ENCODE results near the gene GRIK5. TPM values are rescaled to one million over a fixed set of nuclear protein-coding genes. Genes with fewer than 3 reads are reported as not detected.
A peak's percentile ranks its signal among the peaks of the same experiment; 100 is the strongest.

GRIK5 gene
- total RNA-seq, 1 experiment from 2014 or later = 0.61 TPM

- Mint-ChIP-seq H3K27ac (ENCODE audit: unreplicated experiment) (peak overlapping the region; percentile 1), H3K9me3 (ENCODE audit: low read depth, unreplicated experiment) (no peaks in the 10 kb centered on the region), H3K4me3 (ENCODE audit: low read depth, unreplicated experiment) (peak overlapping the region; percentile 15), H3K27me3 (ENCODE audit: unreplicated experiment) (peaks cover 96% of the 10 kb centered on the region), H3K4me1 (ENCODE audit: low read depth, unreplicated experiment) (peaks cover 20% of the 10 kb centered on the region), H3K36me3 (ENCODE audit: insufficient read depth, unreplicated experiment) (peaks cover 8% of the 10 kb centered on the region)
- TF ChIP-seq, protein P1, sequence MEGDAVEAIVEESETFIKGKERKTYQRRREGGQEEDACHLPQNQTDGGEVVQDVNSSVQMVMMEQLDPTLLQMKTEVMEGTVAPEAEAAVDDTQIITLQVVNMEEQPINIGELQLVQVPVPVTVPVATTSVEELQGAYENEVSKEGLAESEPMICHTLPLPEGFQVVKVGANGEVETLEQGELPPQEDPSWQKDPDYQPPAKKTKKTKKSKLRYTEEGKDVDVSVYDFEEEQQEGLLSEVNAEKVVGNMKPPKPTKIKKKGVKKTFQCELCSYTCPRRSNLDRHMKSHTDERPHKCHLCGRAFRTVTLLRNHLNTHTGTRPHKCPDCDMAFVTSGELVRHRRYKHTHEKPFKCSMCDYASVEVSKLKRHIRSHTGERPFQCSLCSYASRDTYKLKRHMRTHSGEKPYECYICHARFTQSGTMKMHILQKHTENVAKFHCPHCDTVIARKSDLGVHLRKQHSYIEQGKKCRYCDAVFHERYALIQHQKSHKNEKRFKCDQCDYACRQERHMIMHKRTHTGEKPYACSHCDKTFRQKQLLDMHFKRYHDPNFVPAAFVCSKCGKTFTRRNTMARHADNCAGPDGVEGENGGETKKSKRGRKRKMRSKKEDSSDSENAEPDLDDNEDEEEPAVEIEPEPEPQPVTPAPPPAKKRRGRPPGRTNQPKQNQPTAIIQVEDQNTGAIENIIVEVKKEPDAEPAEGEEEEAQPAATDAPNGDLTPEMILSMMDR (IDR thresholded peaks at IDR 0.05; ENCODE audit: unreplicated experiment) = no peak
- intact Hi-C loops (cut with micrococcal nuclease; ENCODE audit: unreplicated experiment) = loop anchor here (5.0 to 10.0 kb wide), 2 partner anchors 33 to 96 kb away; no protein-coding TSS in a partner anchor
- BruUV-seq (replicated peaks) = no TSS peak
- peak; percentile 18 for DNase-seq
- CTCF ChIA-PET = no interaction called here
Measured at GRCh38 chr19:41999071-41999877, 70.7 kb downstream of the GRIK5 start.

DNA sequence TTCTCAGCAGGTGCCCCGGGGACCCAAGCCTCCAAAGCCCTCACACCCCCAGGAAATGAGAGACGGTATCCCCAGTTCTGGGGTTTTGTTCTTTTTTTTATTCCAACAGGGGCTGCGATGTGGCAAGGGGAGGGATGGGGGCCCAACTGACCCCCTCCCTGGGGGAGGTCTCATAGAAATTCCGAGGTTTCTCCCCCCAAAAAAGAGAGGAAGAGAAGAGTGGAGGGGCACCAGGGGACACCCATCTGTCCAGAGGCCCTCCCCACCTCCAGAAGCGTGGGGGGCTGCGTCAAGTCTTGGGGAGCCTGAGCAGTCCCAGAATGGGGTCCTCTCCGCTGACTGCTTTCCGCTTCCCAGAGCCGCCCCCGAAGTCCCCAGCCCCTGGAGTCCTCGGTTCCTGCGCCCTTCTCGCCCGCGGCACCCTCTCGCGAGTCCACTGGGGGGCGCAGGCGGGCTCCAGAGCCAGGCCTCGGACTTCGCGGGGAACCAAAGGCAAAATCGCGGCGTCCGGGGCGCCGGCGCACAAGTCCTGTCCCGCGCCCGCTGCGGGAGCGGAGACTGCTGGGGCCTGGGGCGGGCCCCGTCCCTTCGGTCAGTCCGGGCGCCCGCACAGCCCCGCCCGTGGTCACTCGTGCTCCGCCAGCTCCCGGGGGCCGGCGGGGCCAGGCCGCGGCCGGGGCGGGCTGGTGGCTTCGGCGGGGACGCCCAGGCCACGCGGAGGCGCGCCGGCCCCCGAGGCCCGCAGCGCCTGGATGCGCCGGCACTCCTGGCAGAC lies 71.6 kb downstream of the GRIK5 start:
- peaks cover 88% of the 10 kb centered on the region for H3K27me3 Mint-ChIP-seq (ENCODE audit: unreplicated experiment)
- H3K4me1 Mint-ChIP-seq (ENCODE audit: low read depth, unreplicated experiment) = peaks cover 20% of the 10 kb centered on the region
- no TSS peak for BruUV-seq (replicated peaks)
- no peak overlapping the region for H3K4me3 Mint-ChIP-seq (ENCODE audit: low read depth, unreplicated experiment)
- TF ChIP-seq, protein P1 (IDR thresholded peaks at IDR 0.05; ENCODE audit: unreplicated experiment) = peak; percentile 82
- peaks cover 8% of the 10 kb centered on the region for H3K36me3 Mint-ChIP-seq (ENCODE audit: insufficient read depth, unreplicated experiment)
- no peak overlapping the region for H3K27ac Mint-ChIP-seq (ENCODE audit: unreplicated experiment)
- CTCF ChIA-PET = no interaction called here
- DNase-seq = peak; percentile 74
- no peaks in the 10 kb centered on the region for H3K9me3 Mint-ChIP-seq (ENCODE audit: low read depth, unreplicated experiment)
- intact Hi-C loops (cut with micrococcal nuclease; ENCODE audit: unreplicated experiment) = loop anchor here (5.0 to 10.0 kb wide), 2 partner anchors 34 to 96 kb away; no protein-coding TSS in a partner anchor

GRCh38 chr19:41997851-41998229 lies 72.2 kb downstream of the GRIK5 start:
- H3K4me3 Mint-ChIP-seq (ENCODE audit: low read depth, unreplicated experiment) = no peak overlapping the region
- CTCF ChIA-PET = no interaction called here
- intact Hi-C loops (cut with micrococcal nuclease; ENCODE audit: unreplicated experiment) = loop anchor here (5.0 to 10.0 kb wide), 2 partner anchors 34 to 97 kb away; no protein-coding TSS in a partner anchor

More at GRCh38 chr19:41997851-41998229, 72.2 kb downstream of the GRIK5 start:
- TF ChIP-seq, protein P1 (IDR thresholded peaks at IDR 0.05; ENCODE audit: unreplicated experiment) = no peak
- Mint-ChIP-seq H3K9me3 (ENCODE audit: low read depth, unreplicated experiment) (no peaks in the 10 kb centered on the region), H3K36me3 (ENCODE audit: insufficient read depth, unreplicated experiment) (peaks cover 8% of the 10 kb centered on the region), H3K4me1 (ENCODE audit: low read depth, unreplicated experiment) (peaks cover 20% of the 10 kb centered on the region), H3K27me3 (ENCODE audit: unreplicated experiment) (peaks cover 82% of the 10 kb centered on the region), H3K27ac (ENCODE audit: unreplicated experiment) (no peak overlapping the region)
- BruUV-seq (replicated peaks) = no TSS peak
- DNase-seq = no peak
